HL-60 (cell line): Measurements from ENCODE around the gene CBARP.
"Not testable (repeated sequence)": the region's sequence is repeated elsewhere in the genome, so short reads cannot be mapped to it uniquely, and the experiment has no call there.

Experiments
- DNase-seq, 2 experiments: peaks; one replicate each; pipeline ENCODE4 v3.0.0-alpha.2; 2010 to 2020; ENCODE audit warnings: low read depth in 1 of 2, low spot score in 1 of 2
- H3K27ac ChIP-seq: fragments of 250-450 bp; sonication (Bioruptor Pico); replicated peaks from 2 replicates; pipeline ENCODE4 v1.5.1; 2020; ENCODE audit warnings: mild to moderate bottlenecking, moderate library complexity
- H3K27me3 ChIP-seq: fragments of 250-450 bp; sonication (Bioruptor Pico); 2 replicates; pipeline ENCODE4 v1.5.1; 2021; ENCODE audit warnings: mild to moderate bottlenecking, moderate library complexity; ENCODE audit not compliant: insufficient read depth, poor library complexity, severe bottlenecking
- H3K4me3 ChIP-seq: replicated peaks from 2 replicates; pipeline ENCODE4 v1.5.1; 2011; ENCODE audit warnings: mild to moderate bottlenecking, control low read depth, low read length; ENCODE audit not compliant: insufficient read depth
- GABPA ChIP-seq: IDR thresholded peaks from 2 replicates; pipeline ENCODE4 v1.6.1; 2012; ENCODE audit warnings: low read depth
- POLR2AphosphoS5 ChIP-seq: IDR thresholded peaks from 2 replicates; pipeline ENCODE4 v1.6.1; 2012; ENCODE audit warnings: low read depth
- SPI1 ChIP-seq: IDR thresholded peaks from 2 replicates; pipeline ENCODE4 v1.6.1; 2012; ENCODE audit warnings: low read depth, mild to moderate bottlenecking, borderline replicate concordance
- TF ChIP-seq, protein P1 (sequence below): IDR thresholded peaks from one replicate; pipeline ENCODE4 v1.5.1; 2011; ENCODE audit warnings: low read length, control low read depth, inconsistent platforms; ENCODE audit not compliant: insufficient read depth
- TF ChIP-seq, protein P2 (sequence below): IDR thresholded peaks from 2 replicates; pipeline ENCODE4 v1.6.1; 2012; ENCODE audit warnings: low read depth; ENCODE audit not compliant: insufficient replicate concordance

Gene CBARP

DNA sequence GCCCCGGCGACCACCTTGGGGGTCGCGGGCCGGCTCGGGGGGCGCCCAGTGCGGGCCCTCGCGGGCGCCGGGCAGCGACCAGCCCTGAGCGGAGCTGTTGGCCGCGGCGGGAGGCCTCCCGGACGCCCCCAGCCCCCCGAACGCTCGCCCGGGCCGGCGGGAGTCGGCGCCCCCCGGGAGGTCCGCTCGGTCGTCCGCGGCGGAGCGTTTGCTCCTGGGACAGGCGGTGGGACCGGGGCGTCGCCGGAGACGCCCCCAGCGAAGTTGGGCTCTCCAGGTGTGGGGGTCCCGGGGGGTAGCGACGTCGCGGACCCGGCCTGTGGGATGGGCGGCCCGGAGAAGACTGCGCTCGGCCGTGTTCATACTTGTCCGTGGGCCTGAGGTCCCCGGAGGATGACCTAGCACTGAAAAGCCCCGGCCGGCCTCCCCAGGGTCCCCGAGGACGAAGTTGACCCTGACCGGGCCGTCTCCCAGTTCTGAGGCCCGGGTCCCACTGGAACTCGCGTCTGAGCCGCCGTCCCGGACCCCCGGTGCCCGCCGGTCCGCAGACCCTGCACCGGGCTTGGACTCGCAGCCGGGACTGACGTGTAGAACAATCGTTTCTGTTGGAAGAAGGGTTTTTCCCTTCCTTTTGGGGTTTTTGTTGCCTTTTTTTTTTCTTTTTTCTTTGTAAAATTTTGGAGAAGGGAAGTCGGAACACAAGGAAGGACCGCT is 31.5 kb downstream of the CBARP start:
- Histone ChIP-seq H3K27ac (peak overlapping the region; percentile 72), H3K4me3 (peak overlapping the region; percentile 89), H3K27me3 (no peaks in the 10 kb centered on the region)
- no peak for DNase-seq
- TF ChIP-seq, protein P1, sequence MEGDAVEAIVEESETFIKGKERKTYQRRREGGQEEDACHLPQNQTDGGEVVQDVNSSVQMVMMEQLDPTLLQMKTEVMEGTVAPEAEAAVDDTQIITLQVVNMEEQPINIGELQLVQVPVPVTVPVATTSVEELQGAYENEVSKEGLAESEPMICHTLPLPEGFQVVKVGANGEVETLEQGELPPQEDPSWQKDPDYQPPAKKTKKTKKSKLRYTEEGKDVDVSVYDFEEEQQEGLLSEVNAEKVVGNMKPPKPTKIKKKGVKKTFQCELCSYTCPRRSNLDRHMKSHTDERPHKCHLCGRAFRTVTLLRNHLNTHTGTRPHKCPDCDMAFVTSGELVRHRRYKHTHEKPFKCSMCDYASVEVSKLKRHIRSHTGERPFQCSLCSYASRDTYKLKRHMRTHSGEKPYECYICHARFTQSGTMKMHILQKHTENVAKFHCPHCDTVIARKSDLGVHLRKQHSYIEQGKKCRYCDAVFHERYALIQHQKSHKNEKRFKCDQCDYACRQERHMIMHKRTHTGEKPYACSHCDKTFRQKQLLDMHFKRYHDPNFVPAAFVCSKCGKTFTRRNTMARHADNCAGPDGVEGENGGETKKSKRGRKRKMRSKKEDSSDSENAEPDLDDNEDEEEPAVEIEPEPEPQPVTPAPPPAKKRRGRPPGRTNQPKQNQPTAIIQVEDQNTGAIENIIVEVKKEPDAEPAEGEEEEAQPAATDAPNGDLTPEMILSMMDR = no peak
- TF ChIP-seq, protein P2, sequence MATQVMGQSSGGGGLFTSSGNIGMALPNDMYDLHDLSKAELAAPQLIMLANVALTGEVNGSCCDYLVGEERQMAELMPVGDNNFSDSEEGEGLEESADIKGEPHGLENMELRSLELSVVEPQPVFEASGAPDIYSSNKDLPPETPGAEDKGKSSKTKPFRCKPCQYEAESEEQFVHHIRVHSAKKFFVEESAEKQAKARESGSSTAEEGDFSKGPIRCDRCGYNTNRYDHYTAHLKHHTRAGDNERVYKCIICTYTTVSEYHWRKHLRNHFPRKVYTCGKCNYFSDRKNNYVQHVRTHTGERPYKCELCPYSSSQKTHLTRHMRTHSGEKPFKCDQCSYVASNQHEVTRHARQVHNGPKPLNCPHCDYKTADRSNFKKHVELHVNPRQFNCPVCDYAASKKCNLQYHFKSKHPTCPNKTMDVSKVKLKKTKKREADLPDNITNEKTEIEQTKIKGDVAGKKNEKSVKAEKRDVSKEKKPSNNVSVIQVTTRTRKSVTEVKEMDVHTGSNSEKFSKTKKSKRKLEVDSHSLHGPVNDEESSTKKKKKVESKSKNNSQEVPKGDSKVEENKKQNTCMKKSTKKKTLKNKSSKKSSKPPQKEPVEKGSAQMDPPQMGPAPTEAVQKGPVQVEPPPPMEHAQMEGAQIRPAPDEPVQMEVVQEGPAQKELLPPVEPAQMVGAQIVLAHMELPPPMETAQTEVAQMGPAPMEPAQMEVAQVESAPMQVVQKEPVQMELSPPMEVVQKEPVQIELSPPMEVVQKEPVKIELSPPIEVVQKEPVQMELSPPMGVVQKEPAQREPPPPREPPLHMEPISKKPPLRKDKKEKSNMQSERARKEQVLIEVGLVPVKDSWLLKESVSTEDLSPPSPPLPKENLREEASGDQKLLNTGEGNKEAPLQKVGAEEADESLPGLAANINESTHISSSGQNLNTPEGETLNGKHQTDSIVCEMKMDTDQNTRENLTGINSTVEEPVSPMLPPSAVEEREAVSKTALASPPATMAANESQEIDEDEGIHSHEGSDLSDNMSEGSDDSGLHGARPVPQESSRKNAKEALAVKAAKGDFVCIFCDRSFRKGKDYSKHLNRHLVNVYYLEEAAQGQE = no peak
- no peak for TF ChIP-seq POLR2AphosphoS5

DNA sequence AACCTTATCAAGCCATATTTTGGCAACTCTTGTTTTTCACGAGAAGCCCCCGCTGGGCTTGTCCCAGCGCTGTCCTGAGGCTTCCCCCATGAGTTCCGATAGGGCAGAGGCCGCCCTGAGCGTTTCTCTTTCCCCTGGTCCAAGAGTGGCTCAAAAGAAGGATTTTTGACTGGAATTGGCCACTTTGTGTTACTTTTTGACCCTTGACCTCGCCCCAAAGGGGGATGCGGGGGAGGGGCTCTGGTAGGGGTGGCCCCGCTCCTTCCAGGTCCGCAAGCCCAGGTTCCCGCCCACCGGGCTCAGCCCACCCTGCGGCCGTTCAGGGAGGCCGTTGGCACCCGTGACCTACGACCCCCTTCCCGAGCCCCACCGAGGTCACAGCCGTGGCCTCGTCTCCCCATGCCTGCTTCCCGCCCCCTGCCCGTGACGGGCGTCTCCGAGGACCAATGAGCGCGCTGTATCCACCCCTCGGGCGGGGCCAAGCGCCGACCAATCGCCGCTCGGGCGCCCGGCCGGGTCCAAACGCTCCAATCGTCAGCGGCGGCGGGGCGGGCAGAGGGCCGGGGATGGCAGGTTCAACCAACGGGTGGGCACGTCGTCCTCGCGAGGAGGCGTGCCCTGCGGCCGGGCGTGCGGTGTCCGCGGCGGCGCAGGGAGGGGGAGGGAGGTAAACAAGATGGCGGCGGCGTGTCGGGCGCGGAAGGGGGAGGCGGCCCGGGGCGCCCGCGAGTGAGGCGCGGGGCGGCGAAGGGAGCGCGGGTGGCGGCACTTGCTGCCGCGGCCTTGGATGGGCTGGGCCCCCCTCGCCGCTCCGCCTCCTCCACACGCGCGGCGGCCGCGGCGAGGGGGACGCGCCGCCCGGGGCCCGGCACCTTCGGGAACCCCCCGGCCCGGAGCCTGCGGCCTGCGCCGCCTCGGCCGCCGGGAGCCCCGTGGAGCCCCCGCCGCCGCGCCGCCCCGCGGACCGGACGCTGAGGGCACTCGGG is 32.4 kb downstream of the CBARP start, which contains the start of gene STK11:
STK11 (plus strand) TSS at position 665 of the 986 bp plus-strand sequence. CDS start 1,136 bp downstream, outside the sequence.
- peak; percentile 95 to 99 for DNase-seq
- TF ChIP-seq SPI1 (no peak), POLR2AphosphoS5 (peak; percentile 22; the same call in 1 of the 2 replicates)
- H3K27ac ChIP-seq = peak within 1 kb of the TSS; percentile 81
- H3K27me3 ChIP-seq = no peaks in the 10 kb centered on the region
- peak within 1 kb of the TSS; percentile 89 for H3K4me3 ChIP-seq

DNA sequence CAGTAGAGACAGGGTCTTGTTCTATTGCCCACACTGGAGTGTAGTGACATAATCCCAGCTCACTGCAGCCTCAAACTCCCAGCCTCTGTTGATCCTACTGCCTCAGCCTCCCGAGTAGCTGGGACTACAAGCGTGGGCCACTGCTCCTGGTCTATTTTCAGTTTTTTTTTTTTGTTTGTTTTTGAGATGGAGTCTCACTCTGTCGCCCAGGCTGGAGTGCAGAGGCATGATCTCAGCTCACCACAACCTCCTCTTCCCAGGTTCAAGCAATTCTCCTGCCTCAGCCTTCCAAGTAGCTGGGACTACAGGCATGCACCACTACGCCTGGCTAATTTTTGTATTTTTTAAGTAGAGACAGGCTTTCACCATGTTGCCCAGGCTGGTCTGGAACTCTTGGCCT is 37.2 kb downstream of the CBARP start:
- not testable (repeated sequence) for H3K27me3 ChIP-seq, H3K27ac ChIP-seq, DNase-seq, H3K4me3 ChIP-seq

DNA sequence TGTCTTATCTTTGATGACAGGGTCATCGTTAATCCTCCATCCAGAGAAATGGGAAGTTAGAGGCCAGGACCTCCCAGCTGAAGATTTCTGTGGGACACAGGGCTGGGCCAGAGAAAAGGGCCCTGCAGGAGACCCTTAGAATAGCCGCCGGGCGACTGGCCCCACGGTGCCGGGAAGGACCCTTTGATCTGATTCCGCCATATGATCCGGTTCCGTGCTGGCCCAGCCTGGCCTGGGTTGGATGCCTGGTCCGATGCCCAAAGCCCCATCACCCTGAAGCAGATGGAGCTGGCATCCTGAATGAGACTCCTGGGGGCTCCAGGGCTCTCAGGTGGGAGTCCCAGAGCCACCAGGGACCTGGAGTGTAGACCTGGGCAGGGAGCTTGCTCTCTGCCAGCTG is 38.3 kb downstream of the CBARP start:
- Histone ChIP-seq H3K4me3 (no peak overlapping the region), H3K27ac (no peak overlapping the region), H3K27me3 (no peaks in the 10 kb centered on the region)
- no peak for TF ChIP-seq SPI1
- TF ChIP-seq, protein P2 = no peak
- TF ChIP-seq, protein P1 = no peak
- no peak for TF ChIP-seq GABPA
- TF ChIP-seq POLR2AphosphoS5 = no peak
- no peak for DNase-seq
